Measurements from ENCODE around the gene TREH.

GRCh38 chr11:118623269-118623655, 56.2 kb downstream of the TREH start:
- TF ChIP-seq, protein P1, sequence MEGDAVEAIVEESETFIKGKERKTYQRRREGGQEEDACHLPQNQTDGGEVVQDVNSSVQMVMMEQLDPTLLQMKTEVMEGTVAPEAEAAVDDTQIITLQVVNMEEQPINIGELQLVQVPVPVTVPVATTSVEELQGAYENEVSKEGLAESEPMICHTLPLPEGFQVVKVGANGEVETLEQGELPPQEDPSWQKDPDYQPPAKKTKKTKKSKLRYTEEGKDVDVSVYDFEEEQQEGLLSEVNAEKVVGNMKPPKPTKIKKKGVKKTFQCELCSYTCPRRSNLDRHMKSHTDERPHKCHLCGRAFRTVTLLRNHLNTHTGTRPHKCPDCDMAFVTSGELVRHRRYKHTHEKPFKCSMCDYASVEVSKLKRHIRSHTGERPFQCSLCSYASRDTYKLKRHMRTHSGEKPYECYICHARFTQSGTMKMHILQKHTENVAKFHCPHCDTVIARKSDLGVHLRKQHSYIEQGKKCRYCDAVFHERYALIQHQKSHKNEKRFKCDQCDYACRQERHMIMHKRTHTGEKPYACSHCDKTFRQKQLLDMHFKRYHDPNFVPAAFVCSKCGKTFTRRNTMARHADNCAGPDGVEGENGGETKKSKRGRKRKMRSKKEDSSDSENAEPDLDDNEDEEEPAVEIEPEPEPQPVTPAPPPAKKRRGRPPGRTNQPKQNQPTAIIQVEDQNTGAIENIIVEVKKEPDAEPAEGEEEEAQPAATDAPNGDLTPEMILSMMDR (IDR thresholded peaks at IDR 0.05), result no peak
- TF ChIP-seq EP300 (IDR thresholded peaks at IDR 0.05), result no peak
- TF ChIP-seq POLR2A (IDR thresholded peaks at IDR 0.05), result no peak

All from sigmoid colon (tissue), 4 donors.